Central memory CD4-positive, alpha-beta T cell (primary cell): ENCODE data around the gene DNASE2B.

Experiments
- DNase-seq: peaks from one replicate; pipeline ENCODE4 v3.0.0; 2022
- total RNA-seq, 3 experiments: gene quantifications; one replicate each; lab custom pipeline; 2026; lab: John Stamatoyannopoulos, UW

DNASE2B gene, protein sequence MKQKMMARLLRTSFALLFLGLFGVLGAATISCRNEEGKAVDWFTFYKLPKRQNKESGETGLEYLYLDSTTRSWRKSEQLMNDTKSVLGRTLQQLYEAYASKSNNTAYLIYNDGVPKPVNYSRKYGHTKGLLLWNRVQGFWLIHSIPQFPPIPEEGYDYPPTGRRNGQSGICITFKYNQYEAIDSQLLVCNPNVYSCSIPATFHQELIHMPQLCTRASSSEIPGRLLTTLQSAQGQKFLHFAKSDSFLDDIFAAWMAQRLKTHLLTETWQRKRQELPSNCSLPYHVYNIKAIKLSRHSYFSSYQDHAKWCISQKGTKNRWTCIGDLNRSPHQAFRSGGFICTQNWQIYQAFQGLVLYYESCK
- total RNA-seq: 0 reads per million in 3 experiments

- DNase-seq: no peak
These were observed at the start of gene DNASE2B for GRCh38 chr1:84398175-84399155. Gene DNASE2B (plus strand): TSS chr1:84398484. CDS start chr1:84398565, 81 bp downstream.

- DNase-seq: no peak
These were observed 49.5 kb upstream of the DNASE2B start for GRCh38 chr1:84348759-84349158.

GRCh38 chr1:84350104-84350503 lies 48.2 kb upstream of the DNASE2B start:
- no peak for DNase-seq

DNA sequence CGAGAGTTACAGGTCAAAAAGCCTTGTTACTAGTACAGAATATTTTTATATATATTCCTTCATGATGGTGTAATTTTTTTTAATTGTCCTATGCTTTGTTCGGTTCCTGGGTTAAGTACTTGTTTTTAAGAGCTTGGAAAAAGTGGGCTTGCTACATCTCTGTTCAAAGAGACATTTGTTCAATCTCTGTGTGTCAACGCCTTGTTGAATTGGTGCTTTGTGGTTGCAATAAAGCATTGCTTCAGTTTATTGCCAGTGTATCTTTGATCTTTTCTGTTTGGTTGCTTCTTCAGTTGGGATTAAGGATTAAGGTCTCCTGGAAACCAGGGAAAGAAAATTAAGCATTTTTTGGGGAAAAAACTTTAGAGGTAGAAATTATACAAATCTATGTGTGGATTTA lies 47.7 kb upstream of the DNASE2B start:
- no peak for DNase-seq

GRCh38 chr1:84352298-84353106 lies 45.8 kb upstream of the DNASE2B start:
- no peak for DNase-seq

DNA sequence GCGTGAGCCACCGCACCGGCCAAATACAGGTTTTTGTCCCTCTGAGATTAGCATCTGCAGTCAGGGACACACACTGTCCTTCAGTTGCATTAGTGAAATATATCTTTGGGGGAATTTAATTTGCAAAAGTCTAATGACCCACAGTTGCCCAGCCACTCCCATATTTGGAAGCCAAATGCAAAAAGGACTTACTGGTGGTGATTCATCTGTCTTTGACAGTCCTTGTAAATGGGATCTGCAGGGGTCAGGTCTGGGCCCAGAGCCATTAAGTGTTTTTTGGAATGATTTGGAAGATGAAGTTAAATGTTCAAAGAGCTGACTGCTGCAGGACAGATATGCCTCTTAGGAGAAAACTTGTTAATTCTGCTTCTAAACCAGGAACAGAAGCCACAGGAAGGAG lies 44.6 kb upstream of the DNASE2B start:
- DNase-seq: no peak

DNA sequence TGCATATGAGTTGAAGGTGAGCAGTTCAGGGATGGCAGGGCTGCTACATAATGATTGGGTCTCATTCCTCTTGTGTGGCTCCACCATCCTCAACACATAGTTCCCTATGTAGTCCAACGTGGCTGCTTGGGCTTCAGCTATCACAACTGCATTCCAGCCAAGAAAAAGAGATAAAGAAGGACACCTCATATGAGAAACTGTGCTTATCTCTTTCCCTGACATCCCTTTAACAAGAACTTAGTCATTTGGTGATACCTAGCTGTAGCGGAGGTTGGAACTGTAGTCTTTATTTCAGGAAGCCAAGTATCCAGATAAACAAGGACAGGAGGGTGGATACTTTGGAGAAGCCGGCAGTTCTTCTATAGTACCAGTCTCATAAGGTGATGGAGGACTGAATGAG lies 42.7 kb upstream of the DNASE2B start:
- no peak for DNase-seq

- no peak for DNase-seq
These were observed 41.4 kb upstream of the DNASE2B start for GRCh38 chr1:84356881-84357280.

DNA sequence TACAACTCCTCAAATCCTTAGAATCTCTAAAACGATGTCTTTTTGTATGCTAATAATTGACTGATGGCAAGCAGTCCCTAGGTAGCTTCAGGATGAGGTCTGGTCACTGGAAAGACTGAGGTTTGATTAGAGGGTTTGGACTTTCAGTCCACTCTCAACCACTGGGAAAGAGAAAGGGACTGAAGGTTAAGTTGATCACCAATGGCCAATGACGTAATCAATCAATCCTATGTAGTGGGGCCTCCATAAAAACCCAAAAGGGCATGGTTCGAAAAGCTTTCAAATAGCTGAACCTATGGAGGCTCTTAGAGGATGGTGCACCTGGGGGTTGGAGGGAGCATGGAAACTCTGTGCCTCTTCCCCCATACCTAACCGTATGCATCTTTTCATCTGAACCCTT lies 39.6 kb upstream of the DNASE2B start:
- no peak for DNase-seq

GRCh38 chr1:84360316-84360715 lies 38.0 kb upstream of the DNASE2B start:
- DNase-seq: no peak

DNA sequence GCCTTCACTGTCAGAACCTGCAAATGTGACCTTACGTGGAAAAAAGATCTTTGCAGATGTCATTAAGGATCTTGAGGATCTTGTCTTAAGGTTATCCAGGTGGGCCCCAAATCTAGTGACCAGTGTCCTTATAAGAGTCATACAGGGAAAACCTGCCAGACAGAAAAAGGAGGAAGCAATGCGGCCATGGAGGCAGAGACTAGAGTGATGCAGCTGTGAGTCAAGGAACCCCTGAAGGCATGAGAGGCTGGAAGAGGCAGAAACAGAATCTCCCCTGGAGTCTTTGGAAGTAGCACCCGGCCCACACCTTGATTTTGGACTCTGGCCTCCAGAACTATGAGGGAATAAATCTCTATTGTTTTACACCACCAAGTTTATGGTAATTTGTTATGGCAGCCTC lies 36.5 kb upstream of the DNASE2B start:
- no peak for DNase-seq

DNA sequence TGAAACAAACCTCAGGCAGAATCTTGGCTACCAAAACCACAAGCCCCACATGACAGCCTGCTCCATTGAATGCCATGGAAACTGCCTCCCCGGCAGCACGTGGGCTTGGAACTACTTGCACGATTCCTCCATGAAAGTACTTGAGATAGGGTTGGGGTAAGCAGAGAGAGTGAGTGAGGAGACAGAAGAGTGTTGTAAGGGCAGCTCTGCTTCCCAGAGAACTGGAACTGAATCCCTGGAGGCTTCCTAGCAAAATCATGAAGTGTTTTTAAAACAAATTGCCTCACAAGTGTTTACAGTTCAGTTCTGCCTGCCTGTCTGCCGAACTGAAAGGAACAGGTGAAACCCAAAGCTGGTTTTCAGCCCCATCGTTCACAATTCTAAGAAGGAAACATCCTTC lies 35.3 kb upstream of the DNASE2B start:
- DNase-seq: no peak

GRCh38 chr1:84363622-84364021 lies 34.7 kb upstream of the DNASE2B start:
- no peak for DNase-seq

- DNase-seq: no peak
These were observed 32.8 kb upstream of the DNASE2B start for GRCh38 chr1:84365225-84366221.

DNA sequence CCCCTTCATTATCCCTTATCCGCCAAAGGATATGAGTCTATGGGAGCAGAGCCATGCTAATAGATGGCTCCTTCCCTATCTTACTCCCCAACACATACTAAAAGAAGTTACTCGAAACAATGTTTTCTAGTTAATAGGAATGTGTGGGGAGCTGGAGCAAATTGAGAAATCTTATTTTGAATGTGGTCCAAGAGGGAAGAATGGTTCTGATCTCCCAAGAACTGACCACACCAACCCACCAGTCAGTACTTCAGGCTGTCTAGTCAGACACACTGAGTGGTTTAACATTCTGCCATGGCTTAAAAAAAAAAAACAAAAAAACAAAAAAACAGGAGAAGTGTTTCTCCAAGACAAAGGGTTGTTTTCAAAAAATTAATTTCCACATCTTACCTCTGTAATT lies 31.5 kb upstream of the DNASE2B start:
- no peak for DNase-seq

DNA sequence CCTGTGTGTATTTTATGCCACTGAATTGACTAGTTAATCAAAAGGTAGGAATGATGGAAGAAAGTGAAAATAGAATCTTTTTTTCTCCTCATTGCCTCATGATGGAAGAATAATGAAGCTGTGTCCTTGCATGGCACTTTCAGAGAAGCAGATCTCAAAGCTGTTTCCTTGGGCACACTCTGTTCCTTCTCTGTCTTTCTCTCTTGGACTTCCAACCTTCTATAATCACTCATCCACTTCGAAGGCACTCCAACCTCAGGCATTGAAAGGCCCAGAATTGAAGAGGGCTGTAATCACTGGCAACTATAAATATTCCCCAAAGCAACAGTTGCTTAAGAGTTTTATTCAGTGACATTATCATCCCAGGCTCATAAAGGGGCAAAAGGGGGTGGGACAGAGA lies 31.1 kb upstream of the DNASE2B start:
- DNase-seq: no peak

DNA sequence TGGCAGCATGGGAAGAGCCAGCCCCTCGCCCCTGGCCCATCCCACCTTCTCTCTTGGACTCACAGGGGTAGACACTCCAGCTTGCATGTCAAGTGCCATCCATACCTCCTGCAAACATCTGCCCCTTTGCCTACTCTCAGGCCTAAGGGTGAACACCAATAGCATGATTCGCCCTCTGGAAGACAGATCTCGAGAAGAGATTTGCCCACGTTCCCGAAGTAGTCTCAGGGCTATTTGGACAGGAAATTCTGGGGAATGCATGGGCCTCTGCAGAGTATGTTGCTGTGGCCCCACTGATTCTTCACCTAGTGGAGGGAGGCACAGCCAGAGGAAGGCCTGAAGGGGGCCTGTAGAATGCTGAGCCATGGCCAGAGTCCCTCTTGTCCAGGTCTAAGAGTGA lies 29.8 kb upstream of the DNASE2B start:
- no peak for DNase-seq

DNA sequence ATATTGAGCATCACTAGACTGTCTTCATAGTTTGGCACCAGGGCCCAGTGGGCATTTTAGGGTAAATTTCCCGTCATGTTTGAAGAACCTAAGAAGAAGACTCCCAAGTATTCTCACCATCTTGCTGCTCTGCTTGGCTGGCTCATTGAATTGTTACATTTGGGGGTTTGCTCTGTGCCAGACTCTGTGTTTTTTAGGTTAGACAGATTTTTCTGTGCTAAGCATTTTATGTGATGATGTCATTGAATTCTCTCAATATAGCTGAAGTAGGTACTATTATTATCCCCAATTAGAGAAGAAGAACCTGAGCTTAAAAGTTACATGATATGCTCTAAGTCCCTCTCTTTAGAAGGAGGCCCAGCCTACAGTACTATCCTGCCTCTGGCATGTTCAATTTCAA lies 28.0 kb upstream of the DNASE2B start:
- DNase-seq: no peak

GRCh38 chr1:84370831-84371394 lies 27.4 kb upstream of the DNASE2B start:
- DNase-seq: no peak

DNA sequence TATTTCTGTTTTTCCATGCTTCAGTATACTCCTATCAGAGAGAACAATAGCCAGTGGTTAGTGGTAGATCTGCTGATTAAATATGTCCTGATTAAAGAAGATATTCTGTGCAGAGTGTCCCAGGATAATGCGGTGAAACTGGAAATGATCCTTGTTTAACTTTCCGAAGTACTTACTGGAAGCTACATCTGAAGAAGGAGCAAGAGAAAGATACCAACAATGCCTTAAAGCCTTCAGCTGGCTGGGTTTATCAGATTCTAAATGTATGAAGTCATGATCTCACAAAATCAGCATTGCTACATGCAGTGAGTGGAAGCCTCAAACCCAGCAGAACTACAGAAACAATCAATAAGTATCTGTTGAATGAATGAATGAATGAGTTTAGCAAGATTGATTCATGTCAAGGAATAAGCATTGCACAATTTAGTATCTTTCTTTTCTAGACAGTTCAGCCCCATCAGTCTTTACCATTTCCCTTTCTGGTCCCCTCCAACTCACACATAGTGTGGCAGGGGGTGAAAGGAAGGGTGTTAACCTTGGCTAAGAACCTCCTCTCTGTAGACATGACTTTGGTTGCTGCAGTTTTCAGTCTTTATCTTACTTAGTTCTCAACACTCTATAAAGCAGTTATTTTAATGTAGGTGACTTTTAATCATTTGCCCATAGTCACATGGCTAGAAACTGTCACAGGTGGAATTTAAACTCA lies 24.7 kb upstream of the DNASE2B start:
- DNase-seq: no peak
